HCT116 (cell line): ENCODE measurements around the gene GRIFIN. TPM values are rescaled to one million over a fixed set of nuclear protein-coding genes. Genes with fewer than 3 reads are reported as not detected.

Experiments
- ATAC-seq: fragments of 200-7000 bp; cut with Tn5 transposase; 2 replicates; pipeline ENCODE4 v1.9.1; 2020; ENCODE audit warnings: mild to moderate bottlenecking, moderate library complexity
- BruUV-seq: library from RNA; stranded (reverse); fragments of 400-500 nt; replicated peaks from 2 replicates; lab custom pipeline; 2021; lab: Mats Ljungman, UMichigan
- CTCF ChIA-PET: fragments of 300-600 bp; sonication (Branson Sonifier 250); formaldehyde crosslinking; loops from one replicate; lab custom pipeline; 2021; ENCODE audit warnings: antibody characterized with exemption; lab: Charles Lee
- POLR2A ChIA-PET: fragments of 300-600, 350-600 bp; sonication (Branson Sonifier 250); formaldehyde crosslinking; loops from one replicate; lab custom pipeline; 2021; ENCODE audit warnings: antibody characterized with exemption; lab: Charles Lee
- RAD21 ChIA-PET, 2 experiments: fragments of 300-600 bp; sonication (Branson Sonifier 250); formaldehyde crosslinking; loops; one replicate each; lab custom pipeline; 2023; ENCODE audit warnings: low total read pairs in 2 of 2; ENCODE audit not compliant: uncharacterized antibody in 2 of 2, unreplicated experiment in 2 of 2, low non-redundant PET in 1 of 2; lab: Charles Lee
- DNase-seq: peaks from one replicate; pipeline ENCODE4 v3.0.0-alpha.2; 2010; ENCODE audit warnings: low read depth, low spot score
- H2AFZ ChIP-seq: fragments of 200-600 bp; shearing (Covaris generic), sonication (generic); 2 replicates; pipeline ENCODE4 v1.6.1; 2017; ENCODE audit warnings: low read depth, mixed run types, mixed read lengths, antibody characterized with exemption, low read length; ENCODE audit not compliant: poor library complexity, severe bottlenecking
- H3K27ac ChIP-seq: 2 replicates; pipeline ENCODE4 v1.5.1; 2012; ENCODE audit warnings: low read depth, low read length
- H3K27me3 ChIP-seq: fragments of 200-600 bp; sonication (generic); 2 replicates; pipeline ENCODE4 v1.6.1; 2016; ENCODE audit warnings: mixed run types, low read length, mixed read lengths; ENCODE audit not compliant: insufficient read depth
- H3K36me3 ChIP-seq, 2 experiments: fragments of 200-500 bp in 1 of 2; fragments of 200-600 bp in 1 of 2; sonication (Bioruptor generic) in 1 of 2; sonication (generic) in 1 of 2; 2 replicates each; pipeline versions ENCODE4 v1.5.1 to v1.6.1; 2014 to 2016; ENCODE audit warnings: low read length in 2 of 2, inconsistent platforms in 1 of 2, mixed read lengths in 1 of 2, mixed run types in 1 of 2; ENCODE audit not compliant: insufficient read depth in 2 of 2, control insufficient read depth in 1 of 2
- H3K4me1 ChIP-seq, 2 experiments: fragments of 200-600 bp in 1 of 2; sonication (generic) in 1 of 2; 2 replicates each; pipeline versions ENCODE4 v1.5.1 to v1.6.1; 2012 to 2017; ENCODE audit warnings: low read length in 2 of 2, inconsistent platforms in 1 of 2, mild to moderate bottlenecking in 1 of 2, mixed read lengths in 1 of 2, mixed run types in 1 of 2, moderate library complexity in 1 of 2; ENCODE audit not compliant: insufficient read depth in 2 of 2, control insufficient read depth in 1 of 2
- H3K4me2 ChIP-seq: fragments of 200-600 bp; sonication (generic); 2 replicates; pipeline ENCODE4 v1.6.1; 2017; ENCODE audit warnings: mixed run types, low read length, mixed read lengths
- H3K4me3 ChIP-seq, 2 experiments: fragments of 200-600 bp in 1 of 2; sonication (generic) in 1 of 2; replicated peaks in 1 of 2; 2 replicates each; pipeline ENCODE4 v1.5.1; 2011 to 2016; ENCODE audit warnings: low read length in 2 of 2, control low read depth in 1 of 2, low read depth in 1 of 2, mild to moderate bottlenecking in 1 of 2, mixed read lengths in 1 of 2, mixed run types in 1 of 2
- H3K79me2 ChIP-seq: fragments of 200-600 bp; sonication (generic); 2 replicates; pipeline ENCODE4 v1.6.1; 2017; ENCODE audit warnings: mild to moderate bottlenecking, mixed run types, low read length, moderate library complexity, mixed read lengths; ENCODE audit not compliant: insufficient read depth
- H3K9ac ChIP-seq: fragments of 200-600 bp; sonication (generic); 2 replicates; pipeline ENCODE4 v1.6.1; 2016; ENCODE audit warnings: low read length, mixed read lengths
- H3K9me2 ChIP-seq: fragments of 200-600 bp; sonication (generic), shearing (Covaris generic); 2 replicates; pipeline ENCODE4 v1.6.1; 2017; ENCODE audit warnings: mixed run types, mild to moderate bottlenecking, moderate library complexity; ENCODE audit not compliant: insufficient read depth
- H3K9me3 ChIP-seq, 2 experiments: fragments of 200-500 bp in 1 of 2; fragments of 200-600 bp in 1 of 2; sonication (Bioruptor generic) in 1 of 2; sonication (generic) in 1 of 2; 2 replicates each; pipeline ENCODE4 v1.6.1; 2014 to 2017; ENCODE audit warnings: low read length in 2 of 2, mixed read lengths in 2 of 2, inconsistent platforms in 1 of 2, low read depth in 1 of 2, mild to moderate bottlenecking in 1 of 2, mixed run types in 1 of 2, moderate library complexity in 1 of 2; ENCODE audit not compliant: control insufficient read depth in 1 of 2, insufficient read depth in 1 of 2
- H4K20me1 ChIP-seq: fragments of 200-600 bp; sonication (generic), shearing (Covaris generic); 2 replicates; pipeline ENCODE4 v1.6.1; 2017; ENCODE audit warnings: mixed run types, mild to moderate bottlenecking, moderate library complexity; ENCODE audit not compliant: insufficient read depth
- CBX3 ChIP-seq: IDR thresholded peaks from 2 replicates; pipeline ENCODE4 v1.6.1; 2012; ENCODE audit warnings: low read depth
- CTCF ChIP-seq, 3 experiments: fragments of 200-600 bp in 1 of 3; sonication (generic) in 1 of 3; IDR thresholded peaks in 2 of 3; conservative IDR thresholded peaks in 1 of 3; 2 replicates each; pipeline ENCODE4 v1.5.1; 2012 to 2017; ENCODE audit warnings: low read depth in 2 of 3, low read length in 2 of 3, antibody characterized with exemption in 1 of 3, borderline replicate concordance in 1 of 3, control low read depth in 1 of 3, mild to moderate bottlenecking in 1 of 3, mixed read lengths in 1 of 3, mixed run types in 1 of 3, moderate library complexity in 1 of 3; ENCODE audit not compliant: insufficient read depth in 1 of 3
- POLR2AphosphoS5 ChIP-seq: IDR thresholded peaks from 2 replicates; pipeline ENCODE4 v1.6.1; 2011; ENCODE audit warnings: mild to moderate bottlenecking, low read depth, low read length, moderate library complexity
- RAD21 ChIP-seq: IDR thresholded peaks from 2 replicates; pipeline ENCODE4 v1.6.1; 2012; ENCODE audit warnings: low read depth, mild to moderate bottlenecking
- YY1 ChIP-seq: IDR thresholded peaks from 2 replicates; pipeline ENCODE4 v1.6.1; 2011; ENCODE audit warnings: low read length, low read depth, moderate library complexity, mild to moderate bottlenecking; ENCODE audit not compliant: insufficient replicate concordance; ENCODE audit errors: extremely low read depth
- ZFX ChIP-seq: fragments of 450-650 bp; IDR thresholded peaks from 2 replicates; pipeline ENCODE4 v1.6.1; 2017
- intact Hi-C: fragments of 100-400 bp; cut with micrococcal nuclease; formaldehyde crosslinking; loops from 2 replicates; pipeline ENCODE4 v1.10.0; 2022
- total RNA-seq: library from RNA; stranded (reverse); gene quantifications from one replicate; pipeline ENCODE4 v1.2.1, GENCODE V29; 2021; ENCODE audit not compliant: unreplicated experiment

The GRIFIN gene
- total RNA-seq, 1 experiment from 2014 or later, result not detected

- no peak for TF ChIP-seq CBX3
Observed at GRCh38 chr7:2452074-2452507, 24.1 kb downstream of the GRIFIN start (continued).

GRCh38 chr7:2451171-2452073 is 24.8 kb downstream of the GRIFIN start:
- intact Hi-C loops, result loop anchor here (1.0 kb wide), 2 partner anchors 18 to 230 kb away; no protein-coding TSS in a partner anchor

More at GRCh38 chr7:2451171-2452073, 24.8 kb downstream of the GRIFIN start:
- CTCF ChIA-PET, result interaction anchor here (0.8 to 5.8 kb wide), 14 partner anchors 10 to 267 kb away, joined by 3 to 63 read pairs (median 4); no protein-coding TSS in a partner anchor
- no TSS peak for BruUV-seq
- Histone ChIP-seq H3K27me3 (no peaks in the 10 kb centered on the region), H3K9me2 (no peaks in the 10 kb centered on the region), H2AFZ (peak overlapping the region; percentile 97), H3K79me2 (no peaks in the 10 kb centered on the region), H3K9ac (peak overlapping the region; percentile 51), H4K20me1 (no peaks in the 10 kb centered on the region), H3K36me3 (no peaks in the 10 kb centered on the region), H3K9me3 (no peaks in the 10 kb centered on the region), H3K4me3 (peak overlapping the region; percentile 23 to 48), H3K4me1 (peaks cover 10 to 15% of the 10 kb centered on the region in 2 experiments; a peak in 3 of 4 replicates), H3K4me2 (peak overlapping the region; percentile 81), H3K27ac (peak overlapping the region; percentile 39; the same call in 1 of the 2 replicates)
- peak; percentile 61 for DNase-seq
- RAD21 ChIA-PET, result interaction anchor here (0.7 to 2.2 kb wide), 6 partner anchors 18 to 267 kb away, joined by 3 to 12 read pairs (median 5); no protein-coding TSS in a partner anchor
- POLR2A ChIA-PET, result interaction anchor here (0.9 to 1.0 kb wide), 2 partner anchors 17 to 253 kb away, joined by 3 to 4 read pairs; no protein-coding TSS in a partner anchor
- ATAC-seq, result peak; percentile 98
- TF ChIP-seq RAD21 (peak; percentile 98), POLR2AphosphoS5 (no peak; the same call in 1 of the 2 replicates), CTCF (IDR thresholded peaks at IDR 0.05 in 2 of 3, conservative IDR thresholded peaks at IDR 0.05 in 1 of 3; ENCODE audit: borderline replicate concordance in 1 of 3, insufficient read depth in 1 of 3, low read depth in 2 of 3, low read length in 2 of 3) (peak; percentile 87 to 93 (median 91)), ZFX (peak; percentile 31; the same call in 1 of the 2 replicates), YY1 (peak; percentile 35)
